IMR-90 (cell line): Measurements from ENCODE around the gene ERGIC1. TPM values are rescaled to one million over a fixed set of nuclear protein-coding genes. Genes with fewer than 3 reads are reported as not detected.
A peak's percentile ranks its signal among the peaks of the same experiment; 100 is the strongest.

ENCODE experiments used
- ATAC-seq: fragments of 200-7000 bp; cut with Tn5 transposase; 2 replicates; pipeline ENCODE4 v1.9.1; 2020; ENCODE audit warnings: low read depth, mild to moderate bottlenecking, moderate library complexity
- BruUV-seq: library from RNA; stranded (reverse); fragments of 400-500 nt; replicated peaks from 2 replicates; lab custom pipeline; 2021; lab: Mats Ljungman, UMichigan
- CTCF ChIA-PET: fragments of 300-600 bp; formaldehyde crosslinking; extraction: SDS; loops from one replicate; lab custom pipeline; 2021; ENCODE audit warnings: antibody characterized with exemption; lab: Yijun Ruan, JAX
- POLR2A ChIA-PET: fragments of 300-600 bp; sonication (Branson Sonifier 250); formaldehyde crosslinking; loops from one replicate; lab custom pipeline; 2022; ENCODE audit warnings: antibody characterized with exemption; ENCODE audit not compliant: unreplicated experiment; lab: Charles Lee
- DNase-seq: peaks from one replicate; pipeline ENCODE4 v3.0.0; 2013
- H2AFZ ChIP-seq: replicated peaks from 2 replicates; pipeline ENCODE3; 2013; ENCODE audit warnings: low read length, mild to moderate bottlenecking; ENCODE audit not compliant: poor library complexity
- H2AK5ac ChIP-seq: 2 replicates; pipeline ENCODE4 v1.6.1; 2013; ENCODE audit warnings: low read depth, low read length, inconsistent platforms
- H2AK9ac ChIP-seq: replicated peaks from 2 replicates; pipeline ENCODE3; 2013; ENCODE audit warnings: mild to moderate bottlenecking, low read depth, low read length, moderate library complexity; ENCODE audit not compliant: poor library complexity
- H2BK120ac ChIP-seq: 2 replicates; pipeline ENCODE4 v1.6.1; 2013; ENCODE audit warnings: low read depth, low read length, inconsistent platforms
- H2BK15ac ChIP-seq: 3 replicates; pipeline ENCODE4 v1.6.1; 2013; ENCODE audit warnings: low read depth, low read length, inconsistent platforms
- H2BK20ac ChIP-seq: 2 replicates; pipeline ENCODE4 v1.6.1; 2013; ENCODE audit warnings: low read depth, mild to moderate bottlenecking, inconsistent platforms, low read length, moderate library complexity
- H2BK5ac ChIP-seq: 2 replicates; pipeline ENCODE4 v1.6.1; 2013; ENCODE audit warnings: mild to moderate bottlenecking, low read depth, low read length, inconsistent platforms; ENCODE audit not compliant: poor library complexity, severe bottlenecking
- H3K14ac ChIP-seq: replicated peaks from 2 replicates; pipeline ENCODE4 v1.6.1; 2013; ENCODE audit warnings: low read depth, low read length, inconsistent platforms
- H3K18ac ChIP-seq: 2 replicates; pipeline ENCODE4 v1.6.1; 2013; ENCODE audit warnings: low read depth, low read length, control low read depth
- H3K23ac ChIP-seq: 2 replicates; pipeline ENCODE4 v1.6.1; 2013; ENCODE audit warnings: low read depth, low read length, inconsistent platforms
- H3K27ac ChIP-seq: 2 replicates; pipeline ENCODE4 v1.5.1; 2013; ENCODE audit warnings: mild to moderate bottlenecking, control low read depth, low read length; ENCODE audit not compliant: insufficient read depth
- H3K27me3 ChIP-seq: 2 replicates; pipeline ENCODE4 v1.6.1; 2013; ENCODE audit warnings: low read length; ENCODE audit not compliant: control insufficient read depth, insufficient read depth
- H3K36me3 ChIP-seq: 2 replicates; pipeline ENCODE4 v1.6.1; 2013; ENCODE audit warnings: low read length, mixed read lengths; ENCODE audit not compliant: control insufficient read depth, insufficient read depth
- H3K4ac ChIP-seq: 2 replicates; pipeline ENCODE4 v1.6.1; 2013; ENCODE audit warnings: low read depth, low read length, inconsistent platforms
- H3K4me1 ChIP-seq: 2 replicates; pipeline ENCODE4 v1.6.1; 2013; ENCODE audit warnings: low read length, mixed read lengths; ENCODE audit not compliant: control insufficient read depth, insufficient read depth
- H3K4me2 ChIP-seq: 2 replicates; pipeline ENCODE4 v1.6.1; 2013; ENCODE audit warnings: low read depth, mild to moderate bottlenecking, control low read depth, low read length, moderate library complexity
- H3K4me3 ChIP-seq: 2 replicates; pipeline ENCODE4 v1.5.1; 2013; ENCODE audit warnings: low read depth, mild to moderate bottlenecking, control low read depth, low read length, moderate library complexity; ENCODE audit not compliant: insufficient read depth
- H3K56ac ChIP-seq: 2 replicates; pipeline ENCODE4 v1.6.1; 2013; ENCODE audit warnings: low read length, inconsistent platforms; ENCODE audit not compliant: insufficient read depth; ENCODE audit errors: extremely low read depth
- H3K79me1 ChIP-seq, 2 experiments: 2 replicates each; pipeline ENCODE4 v1.6.1; 2013; ENCODE audit warnings: low read length in 2 of 2, inconsistent platforms in 1 of 2, low read depth in 1 of 2
- H3K9ac ChIP-seq: 2 replicates; pipeline ENCODE4 v1.6.1; 2013; ENCODE audit warnings: low read depth, low read length, control low read depth
- H3K9me1 ChIP-seq: 2 replicates; pipeline ENCODE4 v1.6.1; 2013; ENCODE audit warnings: low read length, inconsistent platforms; ENCODE audit not compliant: insufficient read depth
- H3K9me3 ChIP-seq: 2 replicates; pipeline ENCODE4 v1.6.1; 2013; ENCODE audit warnings: low read length; ENCODE audit not compliant: control insufficient read depth, insufficient read depth
- H4K20me1 ChIP-seq: 2 replicates; pipeline ENCODE4 v1.6.1; 2013; ENCODE audit warnings: low read length, inconsistent platforms; ENCODE audit not compliant: insufficient read depth
- H4K5ac ChIP-seq: 2 replicates; pipeline ENCODE4 v1.6.1; 2013; ENCODE audit warnings: mild to moderate bottlenecking, low read depth, low read length, control low read depth
- H4K8ac ChIP-seq, 2 experiments: 2 replicates each; pipeline ENCODE4 v1.6.1; 2013; ENCODE audit warnings: low read depth in 2 of 2, low read length in 2 of 2, control low read depth in 1 of 2, inconsistent platforms in 1 of 2
- H4K91ac ChIP-seq: 2 replicates; pipeline ENCODE4 v1.6.1; 2013; ENCODE audit warnings: low read depth, low read length, inconsistent platforms; ENCODE audit not compliant: insufficient read depth
- BHLHE40 ChIP-seq: fragments of 150-350 bp; IDR thresholded peaks from 2 replicates; pipeline ENCODE4 v1.6.1; 2016; ENCODE audit warnings: mild to moderate bottlenecking, low read depth, low read length
- CEBPB ChIP-seq: IDR thresholded peaks from 2 replicates; pipeline ENCODE4 v1.6.1; 2012; ENCODE audit warnings: low read depth, low read length, improper control_type of control experiment
- CHD1 ChIP-seq: IDR thresholded peaks from 2 replicates; pipeline ENCODE4 v1.6.1; 2012; ENCODE audit warnings: low read depth, low read length, improper control_type of control experiment
- MAFK ChIP-seq: IDR thresholded peaks from 2 replicates; pipeline ENCODE4 v1.6.1; 2012; ENCODE audit warnings: low read depth, low read length, improper control_type of control experiment
- MAZ ChIP-seq: IDR thresholded peaks from 2 replicates; pipeline ENCODE4 v1.6.1; 2012; ENCODE audit warnings: low read depth, mild to moderate bottlenecking, low read length, improper control_type of control experiment, moderate library complexity, borderline replicate concordance
- MXI1 ChIP-seq: IDR thresholded peaks from 2 replicates; pipeline ENCODE4 v1.6.1; 2012; ENCODE audit warnings: low read depth, mild to moderate bottlenecking, low read length, moderate library complexity, borderline replicate concordance
- NFE2L2 ChIP-seq: fragments of 150-350 bp; IDR thresholded peaks from 2 replicates; pipeline ENCODE4 v1.6.1; 2016; ENCODE audit warnings: low read depth, mild to moderate bottlenecking, low read length
- POLR2A ChIP-seq: IDR thresholded peaks from 2 replicates; pipeline ENCODE4 v1.6.1; 2012; ENCODE audit warnings: mild to moderate bottlenecking, low read depth, low read length
- RAD21 ChIP-seq: IDR thresholded peaks from 2 replicates; pipeline ENCODE4 v1.6.1; 2012; ENCODE audit warnings: low read length, improper control_type of control experiment
- RCOR1 ChIP-seq: IDR thresholded peaks from 2 replicates; pipeline ENCODE4 v1.6.1; 2012; ENCODE audit warnings: mild to moderate bottlenecking, low read length, improper control_type of control experiment; ENCODE audit not compliant: insufficient replicate concordance
- RFX5 ChIP-seq: IDR thresholded peaks from 2 replicates; pipeline ENCODE4 v1.8.0; 2012; ENCODE audit warnings: low read depth, mild to moderate bottlenecking, low read length, moderate library complexity
- SMC3 ChIP-seq: fragments of 150-350 bp; IDR thresholded peaks from 2 replicates; pipeline ENCODE4 v1.6.1; 2016; ENCODE audit warnings: low read depth, mild to moderate bottlenecking, antibody characterized with exemption, low read length, moderate library complexity
- WGBS, 2 experiments: methylation state at CpG; one replicate each; pipeline versions ENCODE4 v1.1.5 to v1.1.7; 2013; ENCODE audit warnings: missing lambda C conversion rate in 2 of 2; ENCODE audit not compliant: insufficient read length in 1 of 2; ENCODE audit errors: extremely low coverage in 2 of 2; 5-methylcytosine and 5-hydroxymethylcytosine counted together
- dilution Hi-C: fragments of 300-500 bp; cut with HindIII; formaldehyde crosslinking; loops from one replicate; pipeline ENCODE4 v1.14.3; 2018; ENCODE audit warnings: low sequenced_read_pairs; ENCODE audit not compliant: unreplicated experiment
- in situ Hi-C: fragments of 300-500 bp; cut with MboI; formaldehyde crosslinking; loops from 3 replicates; pipeline ENCODE4 v1.14.3; 2019; ENCODE audit warnings: low sequenced_read_pairs, inconsistent platforms, mixed read lengths
- intact Hi-C: fragments of 100-400 bp; cut with micrococcal nuclease; formaldehyde crosslinking; loops from 2 replicates; pipeline ENCODE4 v1.10.0; 2022
- polyA plus RNA-seq, 3 experiments: library from polyadenylated mRNA; depleted of rRNA; stranded (reverse); fragments of >200 nt; gene quantifications; 2 replicates each; pipeline ENCODE4 v1.2.3, GENCODE V29; 2012; ENCODE audit warnings: low replicate concordance in 1 of 3
- total RNA-seq: library from RNA; depleted of rRNA; stranded (reverse); fragments of >200 nt; gene quantifications from 2 replicates; pipeline ENCODE4 v1.2.3, GENCODE V29; 2012
- TF ChIP-seq, protein P1 (sequence below): fragments of 150-350 bp; IDR thresholded peaks from 2 replicates; pipeline ENCODE4 v1.6.1; 2016; ENCODE audit warnings: low read depth, mild to moderate bottlenecking, low read length, moderate library complexity, borderline replicate concordance
- TF ChIP-seq, protein P2 (sequence below): fragments of 150-350 bp; IDR thresholded peaks from 2 replicates; pipeline ENCODE4 v1.6.1; 2017; ENCODE audit warnings: mild to moderate bottlenecking, antibody characterized with exemption, low read length, low read depth
- TF ChIP-seq, protein P3 (sequence below): conservative IDR thresholded peaks from 2 replicates; pipeline ENCODE4 v1.5.1; 2012; ENCODE audit warnings: mild to moderate bottlenecking, low read depth, low read length, improper control_type of control experiment

ERGIC1 gene
- total and polyA plus RNA-seq, 2 of the 4 experiments (the other 2 are of a cell fraction), result 134 to 192 TPM

DNA sequence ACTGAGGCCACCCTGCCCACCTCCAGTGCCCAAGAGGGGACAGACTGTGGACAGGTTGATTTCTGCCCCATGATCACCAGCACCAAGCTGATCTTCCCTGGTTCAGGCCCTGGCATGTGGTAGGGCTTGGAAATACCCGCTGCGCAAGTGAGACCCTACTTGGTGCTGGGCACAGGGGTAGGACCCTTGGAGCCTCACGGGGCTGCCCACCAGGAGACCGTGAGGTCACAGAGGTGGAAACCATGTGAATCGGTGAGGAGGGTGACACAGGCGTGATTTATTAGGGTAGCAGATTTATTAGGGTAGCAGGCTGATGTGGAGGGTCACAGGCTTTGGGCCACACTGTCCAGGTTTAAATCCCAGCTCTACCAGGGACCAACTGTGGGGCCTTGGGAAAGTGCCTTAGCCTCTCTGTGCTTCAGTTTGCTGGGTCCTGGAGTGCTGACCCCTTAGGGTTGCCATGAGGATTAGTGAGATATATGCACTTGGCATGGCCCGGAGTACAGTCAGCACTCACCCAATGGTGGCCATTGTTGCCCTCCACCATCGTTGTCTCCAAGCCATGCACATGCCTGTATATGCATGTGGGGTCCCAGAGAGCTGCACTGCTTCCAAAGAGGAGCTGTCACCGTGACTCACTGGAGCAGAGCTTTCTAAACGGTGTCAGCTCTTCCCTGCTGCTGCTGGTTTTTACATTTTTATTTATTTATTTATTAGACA is 42.2 kb upstream of the ERGIC1 start:
- H4K20me1 ChIP-seq, result no peaks in the 10 kb centered on the region; the same call in 1 of the 2 replicates
- intact Hi-C loops (no loop called here), dilution Hi-C loops (no loop called here), in situ Hi-C loops (no loop called here)
- H3K56ac ChIP-seq, result no peak overlapping the region
- ATAC-seq (no peak), DNase-seq (peak; percentile 41)
- H3K14ac ChIP-seq, result no peak overlapping the region
- no peak overlapping the region for H3K4me2 ChIP-seq
- H2AFZ ChIP-seq, result peak overlapping the region; percentile 56
- BruUV-seq, result no TSS peak
- H2BK20ac ChIP-seq, result no peak overlapping the region; the same call in 1 of the 2 replicates
- H2AK5ac ChIP-seq, result peak overlapping the region; percentile 69
- no peak overlapping the region for H4K8ac ChIP-seq
- H3K36me3 ChIP-seq, result no peaks in the 10 kb centered on the region
- H3K4me3 ChIP-seq, result no peak overlapping the region
- H3K18ac ChIP-seq, result no peak overlapping the region
- H3K4ac ChIP-seq, result 0 out of 2 replicates have a peak overlapping the region, but pooled peaks have one; percentile 23
- H2BK120ac ChIP-seq, result no peak overlapping the region
- ChIA-PET POLR2A (interaction anchor here (0.6 kb wide), 1 partner anchor 22 kb away, joined by 14 read pairs; no protein-coding TSS in a partner anchor), CTCF (no interaction called here)
- peaks cover 19% of the 10 kb centered on the region for H3K9me1 ChIP-seq
- H2BK5ac ChIP-seq, result peak overlapping the region; percentile 22
- peaks cover 24% of the 10 kb centered on the region for H3K4me1 ChIP-seq
- peak overlapping the region; percentile 19; the same call in 1 of the 2 replicates for H4K91ac ChIP-seq
- peaks cover 4 to 25% of the 10 kb centered on the region in 2 experiments; a peak in 2 of 4 replicates for H3K79me1 ChIP-seq
- H2BK15ac ChIP-seq, result no peak overlapping the region; the same call in 2 of the 3 replicates
- H3K23ac ChIP-seq, result no peak overlapping the region
- H3K9me3 ChIP-seq, result no peaks in the 10 kb centered on the region
- H3K27ac ChIP-seq, result no peak overlapping the region
- H2AK9ac ChIP-seq, result no peak overlapping the region
- no peak overlapping the region for H4K5ac ChIP-seq
- H3K9ac ChIP-seq, result no peak overlapping the region
- WGBS, 2 experiments, result 100% methylated on average over 1 of the region's 10 CpGs; no CpG with 5 or more reads in 1 of the 2 experiments
- H3K27me3 ChIP-seq, result no peaks in the 10 kb centered on the region
- TF ChIP-seq BHLHE40 (no peak), POLR2A (no peak), NFE2L2 (no peak), SMC3 (no peak), MXI1 (no peak), CHD1 (no peak), MAFK (no peak), RAD21 (no peak), RCOR1 (no peak), RFX5 (no peak), MAZ (no peak), CEBPB (no peak)
- TF ChIP-seq, protein P1, sequence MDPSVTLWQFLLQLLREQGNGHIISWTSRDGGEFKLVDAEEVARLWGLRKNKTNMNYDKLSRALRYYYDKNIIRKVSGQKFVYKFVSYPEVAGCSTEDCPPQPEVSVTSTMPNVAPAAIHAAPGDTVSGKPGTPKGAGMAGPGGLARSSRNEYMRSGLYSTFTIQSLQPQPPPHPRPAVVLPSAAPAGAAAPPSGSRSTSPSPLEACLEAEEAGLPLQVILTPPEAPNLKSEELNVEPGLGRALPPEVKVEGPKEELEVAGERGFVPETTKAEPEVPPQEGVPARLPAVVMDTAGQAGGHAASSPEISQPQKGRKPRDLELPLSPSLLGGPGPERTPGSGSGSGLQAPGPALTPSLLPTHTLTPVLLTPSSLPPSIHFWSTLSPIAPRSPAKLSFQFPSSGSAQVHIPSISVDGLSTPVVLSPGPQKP, result no peak
- TF ChIP-seq, protein P2, sequence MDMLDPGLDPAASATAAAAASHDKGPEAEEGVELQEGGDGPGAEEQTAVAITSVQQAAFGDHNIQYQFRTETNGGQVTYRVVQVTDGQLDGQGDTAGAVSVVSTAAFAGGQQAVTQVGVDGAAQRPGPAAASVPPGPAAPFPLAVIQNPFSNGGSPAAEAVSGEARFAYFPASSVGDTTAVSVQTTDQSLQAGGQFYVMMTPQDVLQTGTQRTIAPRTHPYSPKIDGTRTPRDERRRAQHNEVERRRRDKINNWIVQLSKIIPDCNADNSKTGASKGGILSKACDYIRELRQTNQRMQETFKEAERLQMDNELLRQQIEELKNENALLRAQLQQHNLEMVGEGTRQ, result no peak
- TF ChIP-seq, protein P3, sequence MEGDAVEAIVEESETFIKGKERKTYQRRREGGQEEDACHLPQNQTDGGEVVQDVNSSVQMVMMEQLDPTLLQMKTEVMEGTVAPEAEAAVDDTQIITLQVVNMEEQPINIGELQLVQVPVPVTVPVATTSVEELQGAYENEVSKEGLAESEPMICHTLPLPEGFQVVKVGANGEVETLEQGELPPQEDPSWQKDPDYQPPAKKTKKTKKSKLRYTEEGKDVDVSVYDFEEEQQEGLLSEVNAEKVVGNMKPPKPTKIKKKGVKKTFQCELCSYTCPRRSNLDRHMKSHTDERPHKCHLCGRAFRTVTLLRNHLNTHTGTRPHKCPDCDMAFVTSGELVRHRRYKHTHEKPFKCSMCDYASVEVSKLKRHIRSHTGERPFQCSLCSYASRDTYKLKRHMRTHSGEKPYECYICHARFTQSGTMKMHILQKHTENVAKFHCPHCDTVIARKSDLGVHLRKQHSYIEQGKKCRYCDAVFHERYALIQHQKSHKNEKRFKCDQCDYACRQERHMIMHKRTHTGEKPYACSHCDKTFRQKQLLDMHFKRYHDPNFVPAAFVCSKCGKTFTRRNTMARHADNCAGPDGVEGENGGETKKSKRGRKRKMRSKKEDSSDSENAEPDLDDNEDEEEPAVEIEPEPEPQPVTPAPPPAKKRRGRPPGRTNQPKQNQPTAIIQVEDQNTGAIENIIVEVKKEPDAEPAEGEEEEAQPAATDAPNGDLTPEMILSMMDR, result no peak
